ENCODE measurements around the gene ZNF512B. TPM values are rescaled to one million over a fixed set of nuclear protein-coding genes. Genes with fewer than 3 reads are reported as not detected.

ZNF512B gene
- total RNA-seq, 1 donor from 2014 or later = 10.0 TPM

- no peak for DNase-seq
These were observed 21.9 kb downstream of the ZNF512B start for GRCh38 chr20:63947638-63948456.

- DNase-seq = no peak
These were observed 22.6 kb downstream of the ZNF512B start for GRCh38 chr20:63946986-63947637.

GRCh38 chr20:63945921-63946920, 23.5 kb downstream of the ZNF512B start:
- no peak for DNase-seq

GRCh38 chr20:63945031-63945658, 24.6 kb downstream of the ZNF512B start:
- no peak for DNase-seq

GRCh38 chr20:63944078-63944941, 25.4 kb downstream of the ZNF512B start:
- DNase-seq = no peak

- DNase-seq = no peak
These were observed 26.0 kb downstream of the ZNF512B start for GRCh38 chr20:63943808-63944077.

- no peak for DNase-seq
These were observed 26.5 kb downstream of the ZNF512B start for GRCh38 chr20:63942969-63943807.

- DNase-seq = peak; percentile 57
These were observed 27.3 kb downstream of the ZNF512B start for GRCh38 chr20:63942250-63942951.

GRCh38 chr20:63941282-63942081, 28.2 kb downstream of the ZNF512B start:
- DNase-seq = peak; percentile 49

GRCh38 chr20:63940472-63941266, 29.1 kb downstream of the ZNF512B start:
- no peak for DNase-seq

GRCh38 chr20:63940071-63940471, 29.7 kb downstream of the ZNF512B start:
- DNase-seq = no peak

GRCh38 chr20:63939061-63939935, 30.4 kb downstream of the ZNF512B start:
- no peak for DNase-seq

- DNase-seq = no peak
These were observed 32.1 kb downstream of the ZNF512B start for GRCh38 chr20:63937596-63937995.

GRCh38 chr20:63935447-63935846, 34.3 kb downstream of the ZNF512B start:
- DNase-seq = no peak

- peak; percentile 36 for DNase-seq
These were observed 35.3 kb downstream of the ZNF512B start for GRCh38 chr20:63934271-63935068.

GRCh38 chr20:63933646-63934045, 36.1 kb downstream of the ZNF512B start:
- no peak for DNase-seq

Measured in dermis blood vessel endothelial cell (primary cell).